Measurements from ENCODE around the gene MYCBP2.

The MYCBP2 gene

GRCh38 chr13:77329133-77329910 lies 2.4 kb upstream of the MYCBP2 start:
- no peaks in the 10 kb centered on the region for H3K9me3 ChIP-seq (ENCODE audit: control extremely low read depth in 1 of 5, control insufficient read depth in 4 of 5, insufficient read depth in 2 of 5, low read depth in 1 of 5, low read length in 4 of 5)
- H3K4me1 ChIP-seq (ENCODE audit: control extremely low read depth in 1 of 4, control insufficient read depth in 4 of 4, insufficient read depth in 4 of 4, low read length in 3 of 4): peaks cover 28 to 59% (median 47%) of the 10 kb centered on the region in 4 experiments
- H3K4me3 ChIP-seq (ENCODE audit: control insufficient read depth in 1 of 7, extremely low read depth in 1 of 7, insufficient read depth in 4 of 7, low read depth in 2 of 7, low read length in 6 of 7): peak overlapping the region; percentile 76 to 99 (median 94)
- H3K36me3 ChIP-seq (ENCODE audit: control insufficient read depth in 4 of 4, insufficient read depth in 4 of 4, low read length in 3 of 4): no peaks in the 10 kb centered on the region
- WGBS (ENCODE audit: insufficient coverage): 0% methylated on average over 31 of the region's 46 CpGs
- DNase-seq: peak; percentile 99 to 100 (median 100)
- POLR2A ChIA-PET: interaction anchor here (1.2 to 2.1 kb wide), 2 partner anchors 69 to 149 kb away, joined by 3 to 8 read pairs; no protein-coding TSS in a partner anchor
- H3K27ac ChIP-seq (ENCODE audit: insufficient read depth in 1 of 2, low read depth in 1 of 2, low read length in 2 of 2, poor library complexity in 1 of 2, severe bottlenecking in 2 of 2): peak overlapping the region; percentile 74 to 87
- CTCF ChIA-PET: interaction anchor here (0.8 to 3.1 kb wide), 8 partner anchors 30 to 150 kb away, joined by 3 to 25 read pairs (median 4); no protein-coding TSS in a partner anchor
- H3K27me3 ChIP-seq (replicated peaks in 2 of 5; ENCODE audit: control insufficient read depth in 4 of 5, insufficient read depth in 5 of 5, low read length in 4 of 5): no peaks in the 10 kb centered on the region

DNA sequence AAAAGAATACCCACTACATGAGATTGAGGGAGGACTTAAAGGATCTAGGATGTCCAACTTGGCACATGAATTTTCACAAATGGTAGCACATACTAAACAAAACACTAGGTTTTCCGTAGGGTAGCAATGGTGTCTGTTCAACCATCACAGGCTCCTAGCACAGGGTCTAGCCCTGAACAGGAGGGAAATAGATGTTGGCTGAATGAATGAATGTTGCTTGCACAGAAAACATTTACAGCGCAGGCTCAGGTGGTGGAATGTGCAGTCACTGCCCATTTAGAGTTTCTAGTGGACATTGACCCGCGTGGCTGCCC lies 1.9 kb upstream of the MYCBP2 start:
- no peaks in the 10 kb centered on the region for H3K36me3 ChIP-seq (ENCODE audit: control insufficient read depth in 4 of 4, insufficient read depth in 4 of 4, low read length in 3 of 4)
- no peaks in the 10 kb centered on the region for H3K9me3 ChIP-seq (ENCODE audit: control extremely low read depth in 1 of 5, control insufficient read depth in 4 of 5, insufficient read depth in 2 of 5, low read depth in 1 of 5, low read length in 4 of 5)
- ChIA-PET POLR2A (interaction anchor here (1.2 to 2.1 kb wide), 2 partner anchors 68 to 149 kb away, joined by 3 to 8 read pairs; no protein-coding TSS in a partner anchor), CTCF (interaction anchor here (0.7 to 3.1 kb wide), 5 partner anchors 21 to 151 kb away, joined by 3 to 25 read pairs (median 3); no protein-coding TSS in a partner anchor)
- 0% methylated on average over 3 of the region's 4 CpGs for WGBS (ENCODE audit: insufficient coverage)
- H3K27me3 ChIP-seq (replicated peaks in 2 of 5; ENCODE audit: control insufficient read depth in 4 of 5, insufficient read depth in 5 of 5, low read length in 4 of 5): no peaks in the 10 kb centered on the region
- peak overlapping the region in 1 of 2 experiments; percentile 87 for H3K27ac ChIP-seq (ENCODE audit: insufficient read depth in 1 of 2, low read depth in 1 of 2, low read length in 2 of 2, poor library complexity in 1 of 2, severe bottlenecking in 2 of 2)
- H3K4me1 ChIP-seq (ENCODE audit: control extremely low read depth in 1 of 4, control insufficient read depth in 4 of 4, insufficient read depth in 4 of 4, low read length in 3 of 4): peaks cover 32 to 62% (median 50%) of the 10 kb centered on the region in 4 experiments
- DNase-seq: no peak
- H3K4me3 ChIP-seq (ENCODE audit: control insufficient read depth in 1 of 7, extremely low read depth in 1 of 7, insufficient read depth in 4 of 7, low read depth in 2 of 7, low read length in 6 of 7): peak overlapping the region; percentile 76 to 99 (median 94)

DNA sequence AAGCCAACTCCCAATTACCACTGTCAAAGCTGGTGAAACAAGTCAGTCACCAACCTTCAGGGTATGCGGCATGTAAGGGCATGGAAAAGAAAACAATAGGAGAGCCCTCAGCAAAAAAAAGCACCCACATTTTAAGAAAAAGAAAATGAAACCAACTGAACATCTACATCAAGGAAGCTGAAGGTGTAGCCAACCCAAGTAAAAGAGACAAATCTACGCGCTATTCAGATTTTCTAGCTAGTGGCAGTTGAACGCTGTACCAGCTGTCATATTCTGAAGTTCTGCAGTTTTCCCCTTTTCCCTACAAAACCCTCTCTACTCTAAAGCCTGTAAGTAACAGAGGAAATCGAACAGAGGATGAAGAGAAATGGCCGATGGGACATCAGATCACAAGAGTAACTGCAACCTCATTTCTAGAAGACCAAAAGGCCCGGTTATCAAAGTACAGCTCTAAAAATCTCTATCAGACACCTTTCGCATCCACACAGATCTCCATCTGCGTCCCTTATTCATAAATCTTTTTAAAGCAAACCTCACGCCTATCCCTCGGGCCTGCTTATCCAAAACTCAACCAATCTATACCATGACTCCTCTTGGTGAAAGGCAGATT lies 1.4 kb downstream of the MYCBP2 start:
- Histone ChIP-seq H3K27ac (ENCODE audit: insufficient read depth in 1 of 2, low read depth in 1 of 2, low read length in 2 of 2, poor library complexity in 1 of 2, severe bottlenecking in 2 of 2) (peak overlapping the region; percentile 55 to 77), H3K4me3 (ENCODE audit: control insufficient read depth in 1 of 7, extremely low read depth in 1 of 7, insufficient read depth in 4 of 7, low read depth in 2 of 7, low read length in 6 of 7) (peak overlapping the region; percentile 85 to 100 (median 96)), H3K4me1 (ENCODE audit: control extremely low read depth in 1 of 4, control insufficient read depth in 4 of 4, insufficient read depth in 4 of 4, low read length in 3 of 4) (peaks cover 39 to 69% (median 50%) of the 10 kb centered on the region in 4 experiments), H3K9me3 (ENCODE audit: control extremely low read depth in 1 of 5, control insufficient read depth in 4 of 5, insufficient read depth in 2 of 5, low read depth in 1 of 5, low read length in 4 of 5) (no peaks in the 10 kb centered on the region), H3K27me3 (replicated peaks in 2 of 5; ENCODE audit: control insufficient read depth in 4 of 5, insufficient read depth in 5 of 5, low read length in 4 of 5) (no peaks in the 10 kb centered on the region), H3K36me3 (ENCODE audit: control insufficient read depth in 4 of 4, insufficient read depth in 4 of 4, low read length in 3 of 4) (no peaks in the 10 kb centered on the region)
- ChIA-PET CTCF (interaction anchor here (0.7 to 2.7 kb wide), 13 partner anchors 8 to 153 kb away, joined by 3 to 12 read pairs (median 4); no protein-coding TSS in a partner anchor), POLR2A (no interaction called here)
- peak in 2 of 3 donors; percentile 45 to 59 for DNase-seq
- WGBS (ENCODE audit: insufficient coverage): 0% methylated on average over 6 of the region's 11 CpGs

DNA sequence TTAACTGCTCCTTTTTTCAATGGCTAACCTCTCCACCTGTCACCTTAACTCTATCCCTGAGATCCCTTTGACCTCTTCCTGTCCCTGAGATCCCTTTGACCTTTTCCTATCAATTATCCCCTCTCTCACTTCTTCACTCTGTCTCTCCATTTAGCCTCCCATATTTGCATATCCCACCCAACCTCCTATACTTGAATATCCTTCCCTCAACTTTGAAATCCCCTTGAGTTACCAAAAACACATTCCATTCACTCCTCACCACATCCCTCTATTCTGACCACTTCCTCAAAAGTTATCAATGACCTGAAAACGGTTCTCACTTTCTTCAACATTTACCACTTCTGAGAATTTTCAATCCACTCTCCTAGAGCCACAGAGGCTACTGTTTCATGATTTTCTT lies 3.0 kb downstream of the MYCBP2 start:
- Histone ChIP-seq H3K27me3 (replicated peaks in 2 of 5; ENCODE audit: control insufficient read depth in 4 of 5, insufficient read depth in 5 of 5, low read length in 4 of 5) (no peaks in the 10 kb centered on the region), H3K9me3 (ENCODE audit: control extremely low read depth in 1 of 5, control insufficient read depth in 4 of 5, insufficient read depth in 2 of 5, low read depth in 1 of 5, low read length in 4 of 5) (no peaks in the 10 kb centered on the region), H3K27ac (ENCODE audit: insufficient read depth in 1 of 2, low read depth in 1 of 2, low read length in 2 of 2, poor library complexity in 1 of 2, severe bottlenecking in 2 of 2) (peak overlapping the region in 1 of 2 experiments; percentile 27), H3K36me3 (ENCODE audit: control insufficient read depth in 4 of 4, insufficient read depth in 4 of 4, low read length in 3 of 4) (no peaks in the 10 kb centered on the region), H3K4me1 (ENCODE audit: control extremely low read depth in 1 of 4, control insufficient read depth in 4 of 4, insufficient read depth in 4 of 4, low read length in 3 of 4) (peaks cover 33 to 78% (median 52%) of the 10 kb centered on the region in 4 experiments), H3K4me3 (ENCODE audit: control insufficient read depth in 1 of 7, extremely low read depth in 1 of 7, insufficient read depth in 4 of 7, low read depth in 2 of 7, low read length in 6 of 7) (peak overlapping the region in 5 of 7 experiments; percentile 16 to 100 (median 58))
- CTCF ChIA-PET: interaction anchor here (1.4 kb wide), 1 partner anchor 52 kb away, joined by 4 read pairs; no protein-coding TSS in a partner anchor
- WGBS (ENCODE audit: insufficient coverage): 0% methylated on average over 1 of the region's 1 CpG
- POLR2A ChIA-PET: no interaction called here
- peak in 2 of 3 donors; percentile 90 for DNase-seq

- peaks cover 15 to 69% (median 38%) of the 10 kb centered on the region in 4 experiments for H3K4me1 ChIP-seq (ENCODE audit: control extremely low read depth in 1 of 4, control insufficient read depth in 4 of 4, insufficient read depth in 4 of 4, low read length in 3 of 4)
These were observed 7.4 kb downstream of the MYCBP2 start for GRCh38 chr13:77319536-77319935.

GRCh38 chr13:77318741-77319140 lies 8.2 kb downstream of the MYCBP2 start:
- peak in 2 of 3 donors; percentile 41 to 44 for DNase-seq
- WGBS (ENCODE audit: insufficient coverage): no CpG with 5 or more reads among the region's 2 CpGs
- POLR2A ChIA-PET: no interaction called here
- no peaks in the 10 kb centered on the region for H3K9me3 ChIP-seq (ENCODE audit: control extremely low read depth in 1 of 5, control insufficient read depth in 4 of 5, insufficient read depth in 2 of 5, low read depth in 1 of 5, low read length in 4 of 5)
- no peak overlapping the region for H3K27ac ChIP-seq (ENCODE audit: insufficient read depth in 1 of 2, low read depth in 1 of 2, low read length in 2 of 2, poor library complexity in 1 of 2, severe bottlenecking in 2 of 2)
- CTCF ChIA-PET: interaction anchor here (1.4 kb wide), 1 partner anchor 11 kb away, joined by 5 read pairs; no protein-coding TSS in a partner anchor
- H3K4me1 ChIP-seq (ENCODE audit: control extremely low read depth in 1 of 4, control insufficient read depth in 4 of 4, insufficient read depth in 4 of 4, low read length in 3 of 4): peaks cover 10 to 61% (median 31%) of the 10 kb centered on the region in 4 experiments
- no peak overlapping the region for H3K4me3 ChIP-seq (ENCODE audit: control insufficient read depth in 1 of 7, extremely low read depth in 1 of 7, insufficient read depth in 4 of 7, low read depth in 2 of 7, low read length in 6 of 7)
- no peaks in the 10 kb centered on the region for H3K27me3 ChIP-seq (replicated peaks in 2 of 5; ENCODE audit: control insufficient read depth in 4 of 5, insufficient read depth in 5 of 5, low read length in 4 of 5)
- peaks cover 0 to 9% (median 2%) of the 10 kb centered on the region in 4 experiments for H3K36me3 ChIP-seq (ENCODE audit: control insufficient read depth in 4 of 4, insufficient read depth in 4 of 4, low read length in 3 of 4)

More at GRCh38 chr13:77319536-77319935, 7.4 kb downstream of the MYCBP2 start:
- Histone ChIP-seq H3K4me3 (ENCODE audit: control insufficient read depth in 1 of 7, extremely low read depth in 1 of 7, insufficient read depth in 4 of 7, low read depth in 2 of 7, low read length in 6 of 7) (no peak overlapping the region), H3K9me3 (ENCODE audit: control extremely low read depth in 1 of 5, control insufficient read depth in 4 of 5, insufficient read depth in 2 of 5, low read depth in 1 of 5, low read length in 4 of 5) (no peaks in the 10 kb centered on the region), H3K36me3 (ENCODE audit: control insufficient read depth in 4 of 4, insufficient read depth in 4 of 4, low read length in 3 of 4) (peaks cover 0 to 9% (median 2%) of the 10 kb centered on the region in 4 experiments), H3K27ac (ENCODE audit: insufficient read depth in 1 of 2, low read depth in 1 of 2, low read length in 2 of 2, poor library complexity in 1 of 2, severe bottlenecking in 2 of 2) (no peak overlapping the region), H3K27me3 (replicated peaks in 2 of 5; ENCODE audit: control insufficient read depth in 4 of 5, insufficient read depth in 5 of 5, low read length in 4 of 5) (no peaks in the 10 kb centered on the region)
- POLR2A ChIA-PET: no interaction called here
- CTCF ChIA-PET: interaction anchor here (1.0 to 1.4 kb wide), 2 partner anchors 12 to 154 kb away, joined by 3 to 5 read pairs; no protein-coding TSS in a partner anchor
- no peak for DNase-seq
- WGBS (ENCODE audit: insufficient coverage): 100% methylated on average over 2 of the region's 2 CpGs

Measured in common myeloid progenitor, CD34-positive (primary cell).